Common myeloid progenitor, CD34-positive (primary cell): Measurements from ENCODE around the gene ZNF154.

ENCODE experiments used
- CTCF ChIA-PET: fragments of 350-600 bp; sonication (Branson Sonifier 250); formaldehyde crosslinking; loops from one replicate; lab custom pipeline; 2021; ENCODE audit warnings: antibody characterized with exemption; lab: Charles Lee
- POLR2A ChIA-PET: fragments of 350-600 bp; sonication (Branson Sonifier 250); formaldehyde crosslinking; loops from one replicate; lab custom pipeline; 2021; ENCODE audit warnings: antibody characterized with exemption; lab: Charles Lee
- DNase-seq, 3 donors: peaks; one replicate each; pipeline versions ENCODE4 v3.0.0 to v3.0.0-alpha.2; 2013
- H3K27ac ChIP-seq, 2 experiments: 1 replicate in 1 of 2; 2 replicates in 1 of 2; pipeline ENCODE4 v1.7.0; 2013; ENCODE audit warnings: inconsistent platforms in 2 of 2, low read length in 2 of 2, mild to moderate bottlenecking in 2 of 2, low read depth in 1 of 2, moderate library complexity in 1 of 2; ENCODE audit not compliant: severe bottlenecking in 2 of 2, insufficient read depth in 1 of 2, poor library complexity in 1 of 2
- H3K27me3 ChIP-seq, 5 experiments: replicated peaks in 2 of 5; 1 replicate in 3 of 5; 2 replicates in 2 of 5; pipeline versions ENCODE4 v1.6.1 to v1.7.0; 2013; ENCODE audit warnings: low read length in 4 of 5, mild to moderate bottlenecking in 2 of 5, moderate library complexity in 2 of 5, inconsistent platforms in 1 of 5; ENCODE audit not compliant: insufficient read depth in 5 of 5, control insufficient read depth in 4 of 5
- H3K36me3 ChIP-seq, 4 experiments: 1 replicate in 2 of 4; 2 replicates in 2 of 4; pipeline versions ENCODE4 v1.6.1 to v1.7.0; 2013; ENCODE audit warnings: low read length in 3 of 4, control low read depth in 1 of 4, mild to moderate bottlenecking in 1 of 4; ENCODE audit not compliant: control insufficient read depth in 4 of 4, insufficient read depth in 4 of 4
- H3K4me1 ChIP-seq, 4 experiments: 1 replicate in 3 of 4; 2 replicates in 1 of 4; pipeline versions ENCODE4 v1.6.1 to v1.7.1; 2013; ENCODE audit warnings: low read length in 3 of 4, mild to moderate bottlenecking in 3 of 4, control low read depth in 1 of 4, inconsistent platforms in 1 of 4, moderate library complexity in 1 of 4; ENCODE audit not compliant: control insufficient read depth in 4 of 4, insufficient read depth in 4 of 4; ENCODE audit errors: control extremely low read depth in 1 of 4
- H3K4me3 ChIP-seq, 7 experiments: 1 replicate in 4 of 7; 2 replicates in 3 of 7; pipeline versions ENCODE4 v1.5.1 to v1.7.0; 2013; ENCODE audit warnings: mild to moderate bottlenecking in 7 of 7, low read length in 6 of 7, moderate library complexity in 6 of 7, inconsistent platforms in 2 of 7, low read depth in 2 of 7, control low read depth in 1 of 7; ENCODE audit not compliant: insufficient read depth in 4 of 7, control insufficient read depth in 1 of 7; ENCODE audit errors: extremely low read depth in 1 of 7
- H3K9me3 ChIP-seq, 5 experiments: 1 replicate in 4 of 5; 2 replicates in 1 of 5; pipeline versions ENCODE4 v1.6.1 to v1.7.1; 2013; ENCODE audit warnings: low read length in 4 of 5, mild to moderate bottlenecking in 2 of 5, inconsistent platforms in 1 of 5, low read depth in 1 of 5, moderate library complexity in 1 of 5; ENCODE audit not compliant: control insufficient read depth in 4 of 5, insufficient read depth in 2 of 5; ENCODE audit errors: control extremely low read depth in 1 of 5
- WGBS: methylation state at CpG from one replicate; pipeline ENCODE4 v1.1.5; 2013; ENCODE audit not compliant: insufficient coverage; 5-methylcytosine and 5-hydroxymethylcytosine counted together

The ZNF154 gene

DNA sequence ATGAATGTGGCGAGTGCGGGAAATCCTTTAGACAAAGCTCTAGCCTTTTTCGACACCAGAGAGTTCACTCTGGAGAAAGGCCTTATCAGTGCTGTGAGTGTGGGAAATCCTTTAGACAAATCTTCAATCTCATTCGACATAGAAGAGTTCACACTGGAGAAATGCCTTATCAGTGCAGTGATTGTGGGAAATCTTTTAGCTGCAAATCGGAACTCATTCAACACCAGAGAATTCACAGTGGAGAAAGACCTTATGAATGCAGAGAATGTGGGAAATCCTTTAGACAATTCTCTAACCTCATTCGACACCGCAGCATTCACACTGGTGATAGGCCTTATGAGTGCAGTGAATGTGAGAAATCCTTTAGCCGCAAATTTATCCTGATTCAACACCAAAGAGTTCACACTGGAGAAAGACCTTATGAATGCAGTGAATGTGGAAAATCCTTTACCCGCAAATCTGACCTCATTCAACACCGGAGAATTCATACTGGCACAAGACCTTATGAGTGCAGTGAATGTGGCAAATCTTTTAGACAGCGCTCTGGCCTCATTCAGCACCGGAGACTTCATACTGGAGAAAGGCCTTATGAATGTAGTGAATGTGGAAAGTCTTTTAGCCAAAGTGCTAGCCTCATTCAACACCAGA lies 21.5 kb downstream of the ZNF154 start:
- Histone ChIP-seq H3K27me3 (no peaks in the 10 kb centered on the region), H3K4me1 (peaks cover 0 to 13% (median 6%) of the 10 kb centered on the region in 4 experiments), H3K9me3 (peaks cover 13 to 81% (median 59%) of the 10 kb centered on the region in 5 experiments), H3K4me3 (no peak overlapping the region), H3K36me3 (peaks cover 36 to 76% (median 60%) of the 10 kb centered on the region in 4 experiments), H3K27ac (no peak overlapping the region)
- POLR2A ChIA-PET = no interaction called here
- CTCF ChIA-PET = interaction anchor here (1.2 kb wide), 1 partner anchor 27 kb away, joined by 3 read pairs; no protein-coding TSS in a partner anchor
- DNase-seq = no peak
- 99% methylated on average over 8 of the region's 12 CpGs for WGBS

DNA sequence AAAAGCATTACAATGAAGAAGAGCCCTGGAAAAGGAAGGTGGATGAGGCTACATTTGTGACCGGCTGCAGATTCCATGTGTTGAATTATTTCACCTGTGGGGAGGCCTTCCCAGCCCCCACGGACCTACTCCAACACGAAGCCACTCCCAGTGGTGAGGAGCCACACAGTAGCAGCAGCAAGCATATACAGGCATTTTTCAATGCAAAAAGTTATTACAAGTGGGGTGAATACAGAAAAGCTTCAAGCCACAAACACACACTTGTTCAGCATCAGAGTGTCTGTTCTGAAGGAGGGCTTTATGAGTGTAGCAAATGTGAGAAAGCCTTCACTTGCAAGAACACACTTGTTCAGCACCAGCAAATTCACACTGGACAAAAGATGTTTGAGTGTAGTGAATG lies 22.3 kb downstream of the ZNF154 start:
- H3K9me3 ChIP-seq = peaks cover 13 to 82% (median 59%) of the 10 kb centered on the region in 5 experiments
- POLR2A ChIA-PET = no interaction called here
- peaks cover 0 to 17% (median 11%) of the 10 kb centered on the region in 4 experiments for H3K4me1 ChIP-seq
- CTCF ChIA-PET = no interaction called here
- 100% methylated on average over 2 of the region's 3 CpGs for WGBS
- peaks cover 36 to 75% (median 60%) of the 10 kb centered on the region in 4 experiments for H3K36me3 ChIP-seq
- no peak overlapping the region for H3K4me3 ChIP-seq
- DNase-seq = no peak
- H3K27me3 ChIP-seq = no peaks in the 10 kb centered on the region
- no peak overlapping the region for H3K27ac ChIP-seq

DNA sequence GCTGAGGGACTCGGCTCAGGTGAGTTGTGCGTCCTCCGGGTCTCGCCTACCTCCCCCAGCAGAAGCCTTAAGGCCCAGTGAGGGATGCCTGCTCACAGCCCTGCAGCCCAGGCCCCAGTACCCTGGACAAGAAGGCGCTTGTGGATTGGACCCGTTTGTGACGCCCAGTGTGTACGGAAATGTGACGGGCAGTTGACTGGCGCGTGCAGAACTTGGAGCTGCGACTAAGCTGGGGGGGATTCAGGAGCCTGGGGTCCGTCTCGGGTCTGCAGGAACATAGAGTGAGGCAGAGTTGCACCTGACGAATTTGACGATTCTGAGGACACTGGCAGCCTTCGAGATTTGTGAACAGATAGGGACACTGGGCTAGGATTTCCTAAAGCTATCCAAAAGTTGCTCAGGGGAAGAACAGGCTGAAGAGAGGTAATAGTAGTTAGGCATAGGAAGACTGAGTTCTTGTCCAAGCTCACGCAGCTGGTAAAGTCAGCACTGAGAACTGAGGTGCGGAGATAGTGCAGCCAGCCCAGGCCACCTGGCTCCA lies 26.7 kb downstream of the ZNF154 start:
- Histone ChIP-seq H3K27ac (peak overlapping the region; percentile 46 to 81), H3K27me3 (no peaks in the 10 kb centered on the region), H3K4me1 (peaks cover 0 to 19% (median 11%) of the 10 kb centered on the region in 4 experiments), H3K36me3 (peaks cover 24 to 42% (median 39%) of the 10 kb centered on the region in 4 experiments), H3K9me3 (peaks cover 0 to 51% (median 39%) of the 10 kb centered on the region in 5 experiments), H3K4me3 (peak overlapping the region; percentile 87 to 98 (median 93))
- WGBS = 4% methylated on average over 19 of the region's 19 CpGs
- no peak for DNase-seq
- CTCF ChIA-PET = interaction anchor here (0.7 to 1.6 kb wide), 7 partner anchors 8 to 276 kb away, joined by 3 to 6 read pairs (median 3); partner anchors contain the start of gene ZNF154
- POLR2A ChIA-PET = interaction anchor here (1.0 kb wide), 1 partner anchor 27 kb away, joined by 4 read pairs; the partner anchor contains the start of gene ZNF154

DNA sequence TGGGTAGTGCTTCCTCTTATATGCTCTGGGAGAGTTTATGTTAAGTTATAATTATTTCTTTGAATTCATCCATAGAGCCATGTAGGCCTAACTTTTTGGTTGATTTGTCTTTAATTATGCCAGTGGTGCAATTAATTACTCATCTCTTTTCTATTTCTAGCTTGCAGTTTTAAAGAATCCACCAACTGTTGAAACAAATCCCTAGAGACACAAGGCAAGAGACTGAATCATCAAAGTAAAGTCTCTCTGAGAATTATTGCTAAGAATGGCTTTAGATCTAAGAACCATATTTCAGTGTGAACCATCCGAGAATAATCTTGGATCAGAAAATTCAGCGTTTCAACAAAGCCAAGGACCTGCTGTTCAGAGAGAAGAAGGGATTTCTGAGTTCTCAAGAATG lies 33.1 kb downstream of the ZNF154 start:
- no peak for DNase-seq
- WGBS = 86% methylated on average over 2 of the region's 2 CpGs
- CTCF ChIA-PET = no interaction called here
- POLR2A ChIA-PET = no interaction called here
- Histone ChIP-seq H3K4me1 (no peaks in the 10 kb centered on the region), H3K9me3 (peaks cover 0 to 3% (median 0%) of the 10 kb centered on the region in 5 experiments), H3K4me3 (no peak overlapping the region), H3K27me3 (peaks cover 0 to 2% (median 0%) of the 10 kb centered on the region in 5 experiments), H3K36me3 (no peaks in the 10 kb centered on the region), H3K27ac (no peak overlapping the region)

DNA sequence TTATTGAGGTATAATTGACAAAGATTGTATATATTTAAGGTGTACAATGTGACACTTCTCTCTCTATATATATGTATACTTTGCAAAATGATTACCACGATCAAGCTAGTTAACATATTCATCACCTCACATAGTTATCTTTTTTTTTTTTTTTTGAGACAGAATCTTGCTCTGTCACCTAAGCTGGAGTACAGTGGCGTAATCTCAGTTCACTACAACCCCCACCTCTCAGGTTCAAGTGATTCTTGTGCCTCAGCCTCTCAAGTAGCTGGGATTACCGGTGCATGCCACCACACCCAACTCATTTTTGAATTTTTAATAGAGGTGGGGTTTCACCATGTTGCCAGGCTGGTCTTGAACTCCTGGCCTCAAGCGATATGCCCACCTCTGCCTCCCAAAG lies 36.5 kb downstream of the ZNF154 start:
- H3K4me3 ChIP-seq = no peak overlapping the region
- WGBS = no CpG with 5 or more reads among the region's 4 CpGs

DNA sequence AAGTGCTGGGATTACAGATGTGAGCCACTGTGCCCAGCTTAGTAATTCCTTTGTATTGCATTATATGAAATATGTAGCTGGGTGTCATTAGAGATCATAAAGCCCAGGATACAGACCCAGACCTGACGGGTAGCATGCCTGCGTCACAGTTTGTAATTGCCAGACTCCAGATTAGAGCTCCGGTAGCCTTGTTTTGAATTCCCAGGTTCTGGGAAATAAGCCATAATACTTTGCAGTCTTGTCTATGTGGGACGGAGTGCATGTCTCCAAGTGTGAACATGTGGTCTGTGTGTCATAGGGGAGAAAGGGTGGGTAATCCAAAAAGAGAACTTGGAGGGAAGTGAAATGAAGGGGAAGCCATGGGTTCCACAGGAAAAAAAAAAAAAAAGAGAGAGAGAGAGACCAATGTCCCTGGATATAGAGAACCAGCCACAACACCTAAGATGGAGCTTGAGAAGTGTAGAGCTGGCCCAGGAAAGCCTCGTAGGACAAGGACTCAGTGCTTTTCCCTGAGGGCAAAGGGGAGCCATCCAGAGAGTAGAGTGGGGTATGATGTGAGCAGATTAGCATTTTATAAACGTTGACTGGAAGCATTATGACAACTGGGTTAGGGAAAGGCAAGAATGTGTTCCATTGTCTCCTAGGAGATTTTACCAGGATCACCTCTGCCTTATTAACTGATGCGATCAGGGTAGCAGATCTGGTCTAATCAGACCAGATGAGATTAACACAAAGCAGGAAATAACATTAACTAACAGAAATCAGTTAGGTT lies 37.7 kb downstream of the ZNF154 start:
- Histone ChIP-seq H3K27ac (no peak overlapping the region), H3K27me3 (peaks cover 0 to 4% (median 3%) of the 10 kb centered on the region in 5 experiments), H3K4me3 (no peak overlapping the region), H3K36me3 (no peaks in the 10 kb centered on the region), H3K9me3 (no peaks in the 10 kb centered on the region), H3K4me1 (no peaks in the 10 kb centered on the region)
- no peak for DNase-seq
- WGBS = 81% methylated on average over 6 of the region's 7 CpGs
- ChIA-PET POLR2A (no interaction called here), CTCF (interaction anchor here (0.6 to 1.9 kb wide), 4 partner anchors 9 to 513 kb away, joined by 3 to 4 read pairs (median 3); no protein-coding TSS in a partner anchor)

More for the DNA sequence above, 36.5 kb downstream of the ZNF154 start:
- no peak for DNase-seq
- ChIA-PET POLR2A (no interaction called here), CTCF (interaction anchor here (0.6 kb wide), 1 partner anchor 8 kb away, joined by 3 read pairs; no protein-coding TSS in a partner anchor)
- Histone ChIP-seq H3K27me3 (peaks cover 0 to 3% (median 1%) of the 10 kb centered on the region in 5 experiments), H3K36me3 (no peaks in the 10 kb centered on the region), H3K4me1 (no peaks in the 10 kb centered on the region), H3K9me3 (no peaks in the 10 kb centered on the region), H3K27ac (no peak overlapping the region)
